Tibial nerve (tissue), 4 donors: ENCODE data around the gene SLC4A3.

Experiments
- CTCF ChIP-seq, 5 experiments: fragments of 200-600 bp in 3 of 5; fragments of 450-650 bp in 2 of 5; sonication (generic) in 3 of 5; IDR thresholded peaks; one replicate each; pipeline ENCODE4 v1.5.1; 2016 to 2019; ENCODE audit warnings: antibody characterized with exemption in 5 of 5, mild to moderate bottlenecking in 3 of 5, moderate library complexity in 2 of 5
- EP300 ChIP-seq, 2 donors: sonication (generic); formaldehyde crosslinking; IDR thresholded peaks; one replicate each; pipeline ENCODE4 v1.6.1; 2017; ENCODE audit warnings: antibody characterized with exemption in 2 of 2, mild to moderate bottlenecking in 1 of 2

- TF ChIP-seq CTCF (IDR thresholded peaks at IDR 0.05) = no peak
- TF ChIP-seq EP300 (IDR thresholded peaks at IDR 0.05) = no peak
Measured at GRCh38 chr2:219645631-219646527, 18.4 kb downstream of the SLC4A3 start.
